Measurements from ENCODE around the gene LSM14B.

The LSM14B gene

GRCh38 chr20:62172666-62173065 lies 50.4 kb downstream of the LSM14B start:
- Histone ChIP-seq H3K27me3 (no peaks in the 10 kb centered on the region), H3K36me3 (peaks cover 65 to 97% (median 81%) of the 10 kb centered on the region in 11 experiments)

GRCh38 chr20:62174021-62174804 lies 51.9 kb downstream of the LSM14B start:
- Histone ChIP-seq H3K4me3 (no peak overlapping the region), H4K20me1 (peaks cover 0 to 14% (median 0%) of the 10 kb centered on the region in 11 experiments; a peak in 2 of 22 replicates), H3K36me3 (peaks cover 58 to 96% (median 76%) of the 10 kb centered on the region in 11 experiments), H3K4me2 (no peak overlapping the region), H3K27me3 (no peaks in the 10 kb centered on the region), H3K9me3 (replicated peaks in 1 of 11) (no peaks in the 10 kb centered on the region), H3K9ac (no peak overlapping the region; a peak in 1 of 22 replicates), H3K27ac (no peak overlapping the region), H3K4me1 (no peaks in the 10 kb centered on the region)
- no peak for TF ChIP-seq Cebpa-rat (IDR thresholded peaks at IDR 0.05)

More at GRCh38 chr20:62172666-62173065, 50.4 kb downstream of the LSM14B start:
- TF ChIP-seq Cebpa-rat (IDR thresholded peaks at IDR 0.05): no peak
- Histone ChIP-seq H3K4me2 (no peak overlapping the region), H3K4me1 (no peaks in the 10 kb centered on the region), H3K27ac (no peak overlapping the region), H3K9me3 (replicated peaks in 1 of 11) (no peaks in the 10 kb centered on the region), H4K20me1 (peaks cover 0 to 29% (median 0%) of the 10 kb centered on the region in 11 experiments; a peak in 4 of 22 replicates), H3K9ac (no peak overlapping the region), H3K4me3 (no peak overlapping the region)

- Histone ChIP-seq H3K9me3 (replicated peaks in 1 of 11) (no peaks in the 10 kb centered on the region), H3K4me2 (no peak overlapping the region), H3K4me3 (no peak overlapping the region), H3K4me1 (no peaks in the 10 kb centered on the region), H3K27me3 (no peaks in the 10 kb centered on the region), H4K20me1 (peaks cover 0 to 6% (median 0%) of the 10 kb centered on the region in 11 experiments; a peak in 2 of 22 replicates), H3K9ac (no peak overlapping the region; a peak in 1 of 22 replicates), H3K27ac (no peak overlapping the region), H3K36me3 (peaks cover 52 to 93% (median 71%) of the 10 kb centered on the region in 11 experiments)
- TF ChIP-seq Cebpa-rat (IDR thresholded peaks at IDR 0.05): no peak
These were observed 52.8 kb downstream of the LSM14B start for GRCh38 chr20:62174870-62175624.

GRCh38 chr20:62175711-62176110 lies 53.4 kb downstream of the LSM14B start:
- Histone ChIP-seq H3K36me3 (peaks cover 52 to 90% (median 74%) of the 10 kb centered on the region in 11 experiments), H3K27me3 (no peaks in the 10 kb centered on the region), H4K20me1 (peaks cover 0 to 6% (median 0%) of the 10 kb centered on the region in 11 experiments; a peak in 2 of 22 replicates), H3K4me3 (no peak overlapping the region), H3K27ac (no peak overlapping the region), H3K9me3 (replicated peaks in 1 of 11) (no peaks in the 10 kb centered on the region), H3K4me2 (no peak overlapping the region), H3K9ac (no peak overlapping the region), H3K4me1 (no peaks in the 10 kb centered on the region)
- no peak for TF ChIP-seq Cebpa-rat (IDR thresholded peaks at IDR 0.05)

- Histone ChIP-seq H3K36me3 (peaks cover 45 to 85% (median 72%) of the 10 kb centered on the region in 11 experiments), H3K9ac (no peak overlapping the region), H3K27ac (no peak overlapping the region), H3K4me1 (peaks cover 3 to 5% (median 4%) of the 10 kb centered on the region in 10 experiments), H3K4me2 (no peak overlapping the region), H3K4me3 (no peak overlapping the region), H3K9me3 (replicated peaks in 1 of 11) (no peaks in the 10 kb centered on the region), H4K20me1 (peaks cover 0 to 6% (median 0%) of the 10 kb centered on the region in 11 experiments; a peak in 2 of 22 replicates), H3K27me3 (no peaks in the 10 kb centered on the region)
- no peak for TF ChIP-seq Cebpa-rat (IDR thresholded peaks at IDR 0.05)
These were observed 54.6 kb downstream of the LSM14B start for GRCh38 chr20:62176866-62177265.

GRCh38 chr20:62177307-62177706 lies 55.0 kb downstream of the LSM14B start:
- no peak for TF ChIP-seq Cebpa-rat (IDR thresholded peaks at IDR 0.05)
- no peak overlapping the region for H3K9ac ChIP-seq
- no peaks in the 10 kb centered on the region for H3K27me3 ChIP-seq
- H3K4me1 ChIP-seq: peaks cover 6 to 9% (median 8%) of the 10 kb centered on the region in 10 experiments
- no peaks in the 10 kb centered on the region for H3K9me3 ChIP-seq (replicated peaks in 1 of 11)
- no peak overlapping the region for H3K4me2 ChIP-seq
- H3K27ac ChIP-seq: no peak overlapping the region
- H4K20me1 ChIP-seq: peaks cover 0 to 6% (median 0%) of the 10 kb centered on the region in 11 experiments; a peak in 2 of 22 replicates
- H3K4me3 ChIP-seq: no peak overlapping the region
- peaks cover 43 to 80% (median 69%) of the 10 kb centered on the region in 11 experiments for H3K36me3 ChIP-seq

- 0 out of 22 replicates have a peak overlapping the region, but pooled peaks of 2 of the 11 experiments have one; percentile 1 to 37 for H3K9ac ChIP-seq
- H3K4me2 ChIP-seq: no peak overlapping the region
- H4K20me1 ChIP-seq: peaks cover 0 to 6% (median 0%) of the 10 kb centered on the region in 11 experiments; a peak in 2 of 22 replicates
- no peaks in the 10 kb centered on the region for H3K27me3 ChIP-seq
- TF ChIP-seq Cebpa-rat (IDR thresholded peaks at IDR 0.05): no peak
- H3K4me3 ChIP-seq: no peak overlapping the region
- peaks cover 6 to 12% (median 9%) of the 10 kb centered on the region in 10 experiments for H3K4me1 ChIP-seq
- H3K9me3 ChIP-seq (replicated peaks in 1 of 11): no peaks in the 10 kb centered on the region
- H3K36me3 ChIP-seq: peaks cover 35 to 69% (median 58%) of the 10 kb centered on the region in 11 experiments
- no peak overlapping the region for H3K27ac ChIP-seq
These were observed 56.3 kb downstream of the LSM14B start for GRCh38 chr20:62178316-62179161.

- H3K4me3 ChIP-seq: no peak overlapping the region
- no peaks in the 10 kb centered on the region for H3K27me3 ChIP-seq
- H3K36me3 ChIP-seq: peaks cover 29 to 63% (median 53%) of the 10 kb centered on the region in 11 experiments
- H3K4me1 ChIP-seq: peaks cover 12 to 18% (median 15%) of the 10 kb centered on the region in 10 experiments
- no peak overlapping the region for H3K4me2 ChIP-seq
- H3K9ac ChIP-seq: 0 out of 22 replicates have a peak overlapping the region, but pooled peaks of 2 of the 11 experiments have one; percentile 1 to 37
- H4K20me1 ChIP-seq: peaks cover 0 to 6% (median 0%) of the 10 kb centered on the region in 11 experiments; a peak in 2 of 22 replicates
- H3K9me3 ChIP-seq (replicated peaks in 1 of 11): no peaks in the 10 kb centered on the region
- H3K27ac ChIP-seq: no peak overlapping the region
- no peak for TF ChIP-seq Cebpa-rat (IDR thresholded peaks at IDR 0.05)
These were observed 56.9 kb downstream of the LSM14B start for GRCh38 chr20:62179162-62179504.
